ENCODE data around the gene LTBP1. TPM values are rescaled to one million over a fixed set of nuclear protein-coding genes. Genes with fewer than 3 reads are reported as not detected.
A peak's percentile ranks its signal among the peaks of the same experiment; 100 is the strongest.

Gene LTBP1
- total RNA-seq, 2 experiments from 2014 or later: 61.1 to 82.6 TPM

- no peak overlapping the region for H3K4me3 ChIP-seq (ENCODE audit: low read depth, low read length, poor library complexity, severe bottlenecking)
- ChIA-PET CTCF (ENCODE audit: unreplicated experiment) (no interaction called here), POLR2A (interaction anchor here (0.5 to 1.5 kb wide), 6 partner anchors 10 to 311 kb away, joined by 3 to 8 read pairs (median 3); no protein-coding TSS in a partner anchor)
- H3K27ac ChIP-seq (ENCODE audit: low read depth, low read length, poor library complexity, severe bottlenecking): no peak overlapping the region
- no peaks in the 10 kb centered on the region for H3K9me2 ChIP-seq (ENCODE audit: insufficient read depth, low read length)
- no TSS peak for BruUV-seq (replicated peaks)
- peak overlapping the region; percentile 90 for H3K4me2 ChIP-seq (ENCODE audit: low read length)
- intact Hi-C loops (cut with micrococcal nuclease; ENCODE audit: unreplicated experiment): no loop called here
- H3K36me3 ChIP-seq (ENCODE audit: insufficient read depth, low read length): peaks cover 86% of the 10 kb centered on the region
- TF ChIP-seq CTCF (conservative IDR thresholded peaks at IDR 0.05; ENCODE audit: low read length): no peak
- TF ChIP-seq EZH2phosphoT487 (IDR thresholded peaks at IDR 0.05; ENCODE audit: borderline replicate concordance, low read depth, low read length): no peak
- H2AFZ ChIP-seq (ENCODE audit: low read length): no peak overlapping the region
- H3K79me2 ChIP-seq (ENCODE audit: insufficient read depth, low read depth, low read length): peaks cover 80% of the 10 kb centered on the region
- no peaks in the 10 kb centered on the region for H4K20me1 ChIP-seq (ENCODE audit: insufficient read depth, low read length)
- no peaks in the 10 kb centered on the region for H3K9me3 ChIP-seq (ENCODE audit: low read length)
- peaks cover 67% of the 10 kb centered on the region for H3K4me1 ChIP-seq (ENCODE audit: insufficient read depth, low read length, poor library complexity, severe bottlenecking)
- no peak for DNase-seq (ENCODE audit: low spot score)
Observed at GRCh38 chr2:32952761-32953476, 6.2 kb downstream of the LTBP1 start.

- CTCF ChIA-PET (ENCODE audit: unreplicated experiment): no interaction called here
- H3K79me2 ChIP-seq (ENCODE audit: insufficient read depth, low read depth, low read length): peaks cover 74% of the 10 kb centered on the region
- H3K4me3 ChIP-seq (ENCODE audit: low read depth, low read length, poor library complexity, severe bottlenecking): no peak overlapping the region
- H3K9me2 ChIP-seq (ENCODE audit: insufficient read depth, low read length): no peaks in the 10 kb centered on the region
- peaks cover 56% of the 10 kb centered on the region for H3K4me1 ChIP-seq (ENCODE audit: insufficient read depth, low read length, poor library complexity, severe bottlenecking)
- H2AFZ ChIP-seq (ENCODE audit: low read length): no peak overlapping the region
- no peaks in the 10 kb centered on the region for H4K20me1 ChIP-seq (ENCODE audit: insufficient read depth, low read length)
- DNase-seq (ENCODE audit: low spot score): no peak
- no peak for TF ChIP-seq EZH2phosphoT487 (IDR thresholded peaks at IDR 0.05; ENCODE audit: borderline replicate concordance, low read depth, low read length)
- peak; percentile 57 for TF ChIP-seq CTCF (conservative IDR thresholded peaks at IDR 0.05; ENCODE audit: low read length)
- intact Hi-C loops (cut with micrococcal nuclease; ENCODE audit: unreplicated experiment): no loop called here
- no peak overlapping the region for H3K4me2 ChIP-seq (ENCODE audit: low read length)
- H3K27ac ChIP-seq (ENCODE audit: low read depth, low read length, poor library complexity, severe bottlenecking): no peak overlapping the region
- no peaks in the 10 kb centered on the region for H3K9me3 ChIP-seq (ENCODE audit: low read length)
- BruUV-seq (replicated peaks): no TSS peak
- H3K36me3 ChIP-seq (ENCODE audit: insufficient read depth, low read length): peaks cover 92% of the 10 kb centered on the region
- POLR2A ChIA-PET: interaction anchor here (1.0 to 1.5 kb wide), 2 partner anchors 10 to 71 kb away, joined by 3 to 8 read pairs; no protein-coding TSS in a partner anchor
Observed at GRCh38 chr2:32954206-32954605, 7.5 kb downstream of the LTBP1 start.

DNA sequence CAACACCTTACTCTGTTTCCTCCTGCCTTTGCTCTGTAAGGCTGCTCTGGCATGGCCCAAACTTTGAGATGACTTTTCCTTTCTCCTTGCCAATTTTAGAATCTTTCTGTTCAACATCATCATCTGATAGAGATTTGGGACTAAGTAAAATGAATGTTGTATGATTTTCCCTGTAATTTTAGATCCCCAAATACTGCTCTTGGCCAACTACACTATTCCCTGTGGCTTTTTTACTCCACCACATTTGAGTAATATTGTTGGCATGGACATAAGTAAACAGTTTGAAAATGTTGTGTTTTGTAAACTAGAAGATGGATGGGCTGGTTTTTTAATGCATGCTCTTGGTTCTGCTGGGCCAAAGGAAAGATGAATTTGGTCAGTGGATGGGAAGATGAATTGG is 12.1 kb downstream of the LTBP1 start:
- no peak overlapping the region for H3K4me2 ChIP-seq (ENCODE audit: low read length)
- POLR2A ChIA-PET: no interaction called here
- BruUV-seq (replicated peaks): no TSS peak

More for the DNA sequence above, 12.1 kb downstream of the LTBP1 start:
- Histone ChIP-seq H3K4me3 (ENCODE audit: low read depth, low read length, poor library complexity, severe bottlenecking) (no peak overlapping the region), H3K79me2 (ENCODE audit: insufficient read depth, low read depth, low read length) (peaks cover 70% of the 10 kb centered on the region), H3K36me3 (ENCODE audit: insufficient read depth, low read length) (peaks cover 88% of the 10 kb centered on the region), H3K9me2 (ENCODE audit: insufficient read depth, low read length) (no peaks in the 10 kb centered on the region), H3K27ac (ENCODE audit: low read depth, low read length, poor library complexity, severe bottlenecking) (no peak overlapping the region), H4K20me1 (ENCODE audit: insufficient read depth, low read length) (no peaks in the 10 kb centered on the region), H3K4me1 (ENCODE audit: insufficient read depth, low read length, poor library complexity, severe bottlenecking) (peaks cover 15% of the 10 kb centered on the region), H2AFZ (ENCODE audit: low read length) (no peak overlapping the region), H3K9me3 (ENCODE audit: low read length) (no peaks in the 10 kb centered on the region)
- DNase-seq (ENCODE audit: low spot score): no peak
- no peak for TF ChIP-seq CTCF (conservative IDR thresholded peaks at IDR 0.05; ENCODE audit: low read length)
- TF ChIP-seq EZH2phosphoT487 (IDR thresholded peaks at IDR 0.05; ENCODE audit: borderline replicate concordance, low read depth, low read length): no peak
- CTCF ChIA-PET (ENCODE audit: unreplicated experiment): no interaction called here
- intact Hi-C loops (cut with micrococcal nuclease; ENCODE audit: unreplicated experiment): no loop called here
